ENCODE measurements around the gene NAALAD2.
"Not testable (repeated sequence)": the region's sequence is repeated elsewhere in the genome, so short reads cannot be mapped to it uniquely, and the experiment has no call there.

- not testable (repeated sequence) for TF ChIP-seq EZH2phosphoT487 (IDR thresholded peaks at IDR 0.05; ENCODE audit: borderline replicate concordance, low read length); CTCF (conservative IDR thresholded peaks at IDR 0.05; ENCODE audit: low read depth, low read length); EZH2 (IDR thresholded peaks at IDR 0.05; ENCODE audit: low read length, unreplicated experiment)
Observed at GRCh38 chr11:90098261-90098660, 36.2 kb upstream of the NAALAD2 start.

Measured in PC-3 (cell line).